ENCODE results near the gene APOB. TPM values are rescaled to one million over a fixed set of nuclear protein-coding genes. Genes with fewer than 3 reads are reported as not detected.

Gene APOB
- total and polyA plus RNA-seq, 2 of the 13 experiments (the other 11 are each of a cell fraction or from before 2014, with no cell fraction given), result 1,569 to 2,515 TPM

DNA sequence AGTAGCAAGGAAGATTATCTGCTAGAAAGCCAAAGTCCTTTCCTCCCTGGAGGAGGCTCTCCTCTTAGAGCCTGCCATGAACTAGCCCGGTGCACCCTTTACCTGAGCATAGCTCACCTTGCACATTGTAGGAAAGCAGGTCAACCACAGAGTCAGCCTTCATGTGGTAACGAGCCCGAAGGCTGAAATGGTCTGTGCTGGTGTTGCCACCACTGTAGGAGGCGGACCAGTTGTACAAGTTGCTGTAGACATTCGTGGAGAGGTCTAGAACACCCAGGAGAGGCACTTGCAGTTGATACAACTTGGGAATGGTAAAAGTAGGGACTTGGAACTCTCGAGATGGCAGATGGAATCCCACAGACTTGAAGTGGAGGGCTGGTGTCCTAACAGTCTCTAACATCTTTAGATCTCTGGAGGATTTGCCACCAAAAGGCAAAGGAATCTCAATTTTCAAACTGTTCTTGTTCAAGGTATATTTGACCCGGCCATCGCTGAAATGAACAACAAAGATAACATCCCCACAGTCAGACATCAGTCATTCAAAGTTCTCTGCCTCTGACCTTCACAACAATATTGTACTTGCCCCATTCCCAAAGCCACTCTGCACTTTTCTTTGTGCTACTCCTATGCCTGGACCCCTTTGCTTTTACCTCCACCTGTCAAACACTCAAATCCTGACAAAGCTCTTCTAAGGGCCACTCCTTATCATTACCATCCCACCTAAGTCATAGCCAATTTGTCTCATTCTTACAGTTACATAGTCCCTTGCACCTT is 30.6 kb downstream of the APOB start (continued):
- TF ChIP-seq, protein P1, sequence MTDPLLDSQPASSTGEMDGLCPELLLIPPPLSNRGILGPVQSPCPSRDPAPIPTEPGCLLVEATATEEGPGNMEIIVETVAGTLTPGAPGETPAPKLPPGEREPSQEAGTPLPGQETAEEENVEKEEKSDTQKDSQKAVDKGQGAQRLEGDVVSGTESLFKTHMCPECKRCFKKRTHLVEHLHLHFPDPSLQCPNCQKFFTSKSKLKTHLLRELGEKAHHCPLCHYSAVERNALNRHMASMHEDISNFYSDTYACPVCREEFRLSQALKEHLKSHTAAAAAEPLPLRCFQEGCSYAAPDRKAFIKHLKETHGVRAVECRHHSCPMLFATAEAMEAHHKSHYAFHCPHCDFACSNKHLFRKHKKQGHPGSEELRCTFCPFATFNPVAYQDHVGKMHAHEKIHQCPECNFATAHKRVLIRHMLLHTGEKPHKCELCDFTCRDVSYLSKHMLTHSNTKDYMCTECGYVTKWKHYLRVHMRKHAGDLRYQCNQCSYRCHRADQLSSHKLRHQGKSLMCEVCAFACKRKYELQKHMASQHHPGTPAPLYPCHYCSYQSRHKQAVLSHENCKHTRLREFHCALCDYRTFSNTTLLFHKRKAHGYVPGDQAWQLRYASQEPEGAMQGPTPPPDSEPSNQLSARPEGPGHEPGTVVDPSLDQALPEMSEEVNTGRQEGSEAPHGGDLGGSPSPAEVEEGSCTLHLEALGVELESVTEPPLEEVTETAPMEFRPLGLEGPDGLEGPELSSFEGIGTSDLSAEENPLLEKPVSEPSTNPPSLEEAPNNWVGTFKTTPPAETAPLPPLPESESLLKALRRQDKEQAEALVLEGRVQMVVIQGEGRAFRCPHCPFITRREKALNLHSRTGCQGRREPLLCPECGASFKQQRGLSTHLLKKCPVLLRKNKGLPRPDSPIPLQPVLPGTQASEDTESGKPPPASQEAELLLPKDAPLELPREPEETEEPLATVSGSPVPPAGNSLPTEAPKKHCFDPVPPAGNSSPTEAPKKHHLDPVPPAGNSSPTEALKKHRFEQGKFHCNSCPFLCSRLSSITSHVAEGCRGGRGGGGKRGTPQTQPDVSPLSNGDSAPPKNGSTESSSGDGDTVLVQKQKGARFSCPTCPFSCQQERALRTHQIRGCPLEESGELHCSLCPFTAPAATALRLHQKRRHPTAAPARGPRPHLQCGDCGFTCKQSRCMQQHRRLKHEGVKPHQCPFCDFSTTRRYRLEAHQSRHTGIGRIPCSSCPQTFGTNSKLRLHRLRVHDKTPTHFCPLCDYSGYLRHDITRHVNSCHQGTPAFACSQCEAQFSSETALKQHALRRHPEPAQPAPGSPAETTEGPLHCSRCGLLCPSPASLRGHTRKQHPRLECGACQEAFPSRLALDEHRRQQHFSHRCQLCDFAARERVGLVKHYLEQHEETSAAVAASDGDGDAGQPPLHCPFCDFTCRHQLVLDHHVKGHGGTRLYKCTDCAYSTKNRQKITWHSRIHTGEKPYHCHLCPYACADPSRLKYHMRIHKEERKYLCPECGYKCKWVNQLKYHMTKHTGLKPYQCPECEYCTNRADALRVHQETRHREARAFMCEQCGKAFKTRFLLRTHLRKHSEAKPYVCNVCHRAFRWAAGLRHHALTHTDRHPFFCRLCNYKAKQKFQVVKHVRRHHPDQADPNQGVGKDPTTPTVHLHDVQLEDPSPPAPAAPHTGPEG (CRISPR knock-in tag; IDR thresholded peaks at IDR 0.05), result 0 out of 2 replicates have a peak, but pooled peaks have one; percentile 23
- TF ChIP-seq ZNF557 (CRISPR knock-in tag; IDR thresholded peaks at IDR 0.05) (0 out of 2 replicates have a peak, but pooled peaks have one; percentile 64), ZNF776 (CRISPR knock-in tag; IDR thresholded peaks at IDR 0.05) (no peak), ZFP37 (CRISPR knock-in tag; IDR thresholded peaks at IDR 0.05; ENCODE audit: borderline replicate concordance) (no peak), ZNF724P (CRISPR knock-in tag; IDR thresholded peaks at IDR 0.05; ENCODE audit: borderline replicate concordance) (0 out of 2 replicates have a peak, but pooled peaks have one; percentile 28), MZF1 (CRISPR knock-in tag; IDR thresholded peaks at IDR 0.05; ENCODE audit: borderline replicate concordance) (no peak), FIP1L1 (IDR thresholded peaks at IDR 0.05; ENCODE audit: borderline replicate concordance, insufficient read depth, low read depth, low read length) (no peak)
- TF ChIP-seq, protein P2, sequence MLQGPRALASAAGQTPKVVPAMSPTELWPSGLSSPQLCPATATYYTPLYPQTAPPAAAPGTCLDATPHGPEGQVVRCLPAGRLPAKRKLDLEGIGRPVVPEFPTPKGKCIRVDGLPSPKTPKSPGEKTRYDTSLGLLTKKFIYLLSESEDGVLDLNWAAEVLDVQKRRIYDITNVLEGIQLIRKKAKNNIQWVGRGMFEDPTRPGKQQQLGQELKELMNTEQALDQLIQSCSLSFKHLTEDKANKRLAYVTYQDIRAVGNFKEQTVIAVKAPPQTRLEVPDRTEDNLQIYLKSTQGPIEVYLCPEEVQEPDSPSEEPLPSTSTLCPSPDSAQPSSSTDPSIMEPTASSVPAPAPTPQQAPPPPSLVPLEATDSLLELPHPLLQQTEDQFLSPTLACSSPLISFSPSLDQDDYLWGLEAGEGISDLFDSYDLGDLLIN (CRISPR knock-in tag; IDR thresholded peaks at IDR 0.05; ENCODE audit: borderline replicate concordance), result 0 out of 2 replicates have a peak, but pooled peaks have one; percentile 34
- TF ChIP-seq, protein P3, sequence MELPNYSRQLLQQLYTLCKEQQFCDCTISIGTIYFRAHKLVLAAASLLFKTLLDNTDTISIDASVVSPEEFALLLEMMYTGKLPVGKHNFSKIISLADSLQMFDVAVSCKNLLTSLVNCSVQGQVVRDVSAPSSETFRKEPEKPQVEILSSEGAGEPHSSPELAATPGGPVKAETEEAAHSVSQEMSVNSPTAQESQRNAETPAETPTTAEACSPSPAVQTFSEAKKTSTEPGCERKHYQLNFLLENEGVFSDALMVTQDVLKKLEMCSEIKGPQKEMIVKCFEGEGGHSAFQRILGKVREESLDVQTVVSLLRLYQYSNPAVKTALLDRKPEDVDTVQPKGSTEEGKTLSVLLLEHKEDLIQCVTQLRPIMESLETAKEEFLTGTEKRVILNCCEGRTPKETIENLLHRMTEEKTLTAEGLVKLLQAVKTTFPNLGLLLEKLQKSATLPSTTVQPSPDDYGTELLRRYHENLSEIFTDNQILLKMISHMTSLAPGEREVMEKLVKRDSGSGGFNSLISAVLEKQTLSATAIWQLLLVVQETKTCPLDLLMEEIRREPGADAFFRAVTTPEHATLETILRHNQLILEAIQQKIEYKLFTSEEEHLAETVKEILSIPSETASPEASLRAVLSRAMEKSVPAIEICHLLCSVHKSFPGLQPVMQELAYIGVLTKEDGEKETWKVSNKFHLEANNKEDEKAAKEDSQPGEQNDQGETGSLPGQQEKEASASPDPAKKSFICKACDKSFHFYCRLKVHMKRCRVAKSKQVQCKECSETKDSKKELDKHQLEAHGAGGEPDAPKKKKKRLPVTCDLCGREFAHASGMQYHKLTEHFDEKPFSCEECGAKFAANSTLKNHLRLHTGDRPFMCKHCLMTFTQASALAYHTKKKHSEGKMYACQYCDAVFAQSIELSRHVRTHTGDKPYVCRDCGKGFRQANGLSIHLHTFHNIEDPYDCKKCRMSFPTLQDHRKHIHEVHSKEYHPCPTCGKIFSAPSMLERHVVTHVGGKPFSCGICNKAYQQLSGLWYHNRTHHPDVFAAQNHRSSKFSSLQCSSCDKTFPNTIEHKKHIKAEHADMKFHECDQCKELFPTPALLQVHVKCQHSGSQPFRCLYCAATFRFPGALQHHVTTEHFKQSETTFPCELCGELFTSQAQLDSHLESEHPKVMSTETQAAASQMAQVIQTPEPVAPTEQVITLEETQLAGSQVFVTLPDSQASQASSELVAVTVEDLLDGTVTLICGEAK (IDR thresholded peaks at IDR 0.05), result no peak
- TF ChIP-seq, protein P3 (CRISPR knock-in tag; IDR thresholded peaks at IDR 0.05), result no peak

Measured in HepG2 (cell line).